HEK293 (cell line): ENCODE results near the gene GTF2H4.

Experiments
- FEZF1 ChIP-seq: fragments of 450-650 bp; formaldehyde crosslinking; IDR thresholded peaks from 2 replicates; pipeline ENCODE4 v1.5.1; 2016; ENCODE audit warnings: missing biosample characterization, missing genetic modification characterization
- HOXA7 ChIP-seq: sonication (generic); formaldehyde crosslinking; IDR thresholded peaks from 2 replicates; pipeline ENCODE4 v1.8.1; 2022; ENCODE audit warnings: missing genetic modification reagents, borderline replicate concordance
- KLF8 ChIP-seq: fragments of 450-650 bp; formaldehyde crosslinking; IDR thresholded peaks from 2 replicates; pipeline ENCODE4 v1.5.1; 2016; ENCODE audit warnings: missing biosample characterization, missing genetic modification characterization
- OSR2 ChIP-seq: fragments of 450-650 bp; formaldehyde crosslinking; IDR thresholded peaks from 2 replicates; pipeline ENCODE4 v1.5.1; 2016; ENCODE audit warnings: missing biosample characterization, missing genetic modification characterization
- SALL2 ChIP-seq: fragments of 450-650 bp; formaldehyde crosslinking; IDR thresholded peaks from 2 replicates; pipeline ENCODE4 v1.5.0; 2017; ENCODE audit warnings: missing biosample characterization, mild to moderate bottlenecking, missing genetic modification characterization, borderline replicate concordance
- SETDB1 ChIP-seq: IDR thresholded peaks from one replicate; pipeline ENCODE4 v1.6.1; 2017; ENCODE audit warnings: mild to moderate bottlenecking, low read length, moderate library complexity, mixed read lengths; ENCODE audit not compliant: insufficient read length
- SP3 ChIP-seq: fragments of 450-650 bp; formaldehyde crosslinking; IDR thresholded peaks from 2 replicates; pipeline ENCODE4 v1.5.1; 2016; ENCODE audit warnings: missing biosample characterization, missing genetic modification characterization
- YY1 ChIP-seq: fragments of 450-650 bp; formaldehyde crosslinking; IDR thresholded peaks from 2 replicates; pipeline ENCODE4 v1.5.1; 2018; ENCODE audit warnings: missing biosample characterization, missing genetic modification characterization
- ZBTB21 ChIP-seq: fragments of 450-650 bp; formaldehyde crosslinking; IDR thresholded peaks from 2 replicates; pipeline ENCODE4 v1.5.1; 2017; ENCODE audit warnings: missing biosample characterization, missing genetic modification characterization
- ZBTB48 ChIP-seq: fragments of 450-650 bp; formaldehyde crosslinking; IDR thresholded peaks from 2 replicates; pipeline ENCODE4 v1.5.1; 2016; ENCODE audit warnings: missing biosample characterization, missing genetic modification characterization
- ZFP69B ChIP-seq: fragments of 450-650 bp; formaldehyde crosslinking; IDR thresholded peaks from 2 replicates; pipeline ENCODE4 v1.5.1; 2016; ENCODE audit warnings: missing biosample characterization, missing genetic modification characterization
- ZNF121 ChIP-seq: fragments of 450-650 bp; formaldehyde crosslinking; IDR thresholded peaks from 2 replicates; pipeline ENCODE4 v1.5.1; 2016; ENCODE audit warnings: missing biosample characterization, missing genetic modification characterization
- ZNF155 ChIP-seq: fragments of 450-650 bp; formaldehyde crosslinking; IDR thresholded peaks from 2 replicates; pipeline ENCODE4 v1.5.1; 2016; ENCODE audit warnings: missing biosample characterization, missing genetic modification characterization
- ZNF175 ChIP-seq: fragments of 450-650 bp; formaldehyde crosslinking; IDR thresholded peaks from 2 replicates; pipeline ENCODE4 v1.5.1; 2016; ENCODE audit warnings: missing biosample characterization, missing genetic modification characterization
- ZNF211 ChIP-seq: fragments of 450-650 bp; formaldehyde crosslinking; IDR thresholded peaks from 2 replicates; pipeline ENCODE4 v1.5.1; 2016; ENCODE audit warnings: low read depth, missing biosample characterization, missing genetic modification characterization
- ZNF391 ChIP-seq: fragments of 450-650 bp; formaldehyde crosslinking; IDR thresholded peaks from 2 replicates; pipeline ENCODE4 v1.5.1; 2016; ENCODE audit warnings: low read depth, missing biosample characterization, missing genetic modification characterization, borderline replicate concordance
- ZNF510 ChIP-seq: fragments of 450-650 bp; formaldehyde crosslinking; IDR thresholded peaks from 2 replicates; pipeline ENCODE4 v1.5.1; 2018; ENCODE audit warnings: mild to moderate bottlenecking, missing genetic modification characterization, missing biosample characterization; ENCODE audit not compliant: insufficient replicate concordance
- ZNF529 ChIP-seq: fragments of 450-650 bp; formaldehyde crosslinking; IDR thresholded peaks from 2 replicates; pipeline ENCODE4 v1.5.1; 2017; ENCODE audit warnings: missing genetic modification characterization, missing biosample characterization; ENCODE audit not compliant: insufficient replicate concordance
- ZNF555 ChIP-seq: fragments of 450-650 bp; formaldehyde crosslinking; conservative IDR thresholded peaks from 2 replicates; pipeline ENCODE4 v1.5.1; 2017; ENCODE audit warnings: missing biosample characterization, mild to moderate bottlenecking, missing genetic modification characterization, inconsistent platforms
- ZNF558 ChIP-seq: fragments of 450-650 bp; formaldehyde crosslinking; IDR thresholded peaks from 2 replicates; pipeline ENCODE4 v1.5.1; 2016; ENCODE audit warnings: missing biosample characterization, missing genetic modification characterization
- ZNF626 ChIP-seq: fragments of 450-650 bp; sonication (Bioruptor Pico); formaldehyde crosslinking; IDR thresholded peaks from 2 replicates; pipeline ENCODE4 v1.5.1; 2018; ENCODE audit warnings: missing biosample characterization, missing genetic modification characterization, inconsistent platforms
- ZNF677 ChIP-seq: fragments of 450-650 bp; IDR thresholded peaks from 2 replicates; pipeline ENCODE4 v1.5.0; 2018; ENCODE audit warnings: missing biosample characterization, mild to moderate bottlenecking, missing genetic modification characterization, moderate library complexity
- ZNF707 ChIP-seq: fragments of 450-650 bp; formaldehyde crosslinking; IDR thresholded peaks from 2 replicates; pipeline ENCODE4 v1.5.1; 2016; ENCODE audit warnings: missing biosample characterization, missing genetic modification characterization
- ZNF776 ChIP-seq: fragments of 450-650 bp; formaldehyde crosslinking; IDR thresholded peaks from 2 replicates; pipeline ENCODE4 v1.5.0; 2017; ENCODE audit warnings: missing biosample characterization, missing genetic modification characterization, borderline replicate concordance
- ZNF785 ChIP-seq: fragments of 450-650 bp; formaldehyde crosslinking; IDR thresholded peaks from 2 replicates; pipeline ENCODE4 v1.5.1; 2016; ENCODE audit warnings: missing biosample characterization, missing genetic modification characterization
- ZNF843 ChIP-seq: fragments of 450-650 bp; formaldehyde crosslinking; IDR thresholded peaks from 2 replicates; pipeline ENCODE4 v1.5.1; 2016; ENCODE audit warnings: missing biosample characterization, missing genetic modification characterization
- ZSCAN23 ChIP-seq: fragments of 450-650 bp; formaldehyde crosslinking; IDR thresholded peaks from 2 replicates; pipeline ENCODE4 v1.5.1; 2016; ENCODE audit warnings: missing biosample characterization, missing genetic modification characterization
- TF ChIP-seq, protein P1 (sequence below): fragments of 450-650 bp; formaldehyde crosslinking; IDR thresholded peaks from 2 replicates; pipeline ENCODE4 v1.5.1; 2016; ENCODE audit warnings: missing biosample characterization, missing genetic modification characterization
- TF ChIP-seq, protein P2 (sequence below): fragments of 450-650 bp; formaldehyde crosslinking; conservative IDR thresholded peaks from 2 replicates; pipeline ENCODE4 v1.5.1; 2016; ENCODE audit warnings: low read depth, missing biosample characterization, missing genetic modification characterization
- TF ChIP-seq, protein P3 (sequence below): fragments of 450-650 bp; formaldehyde crosslinking; IDR thresholded peaks from 2 replicates; pipeline ENCODE4 v1.5.1; 2017; ENCODE audit warnings: missing biosample characterization, missing genetic modification characterization
- TF ChIP-seq, protein P4 (sequence below): fragments of 450-650 bp; formaldehyde crosslinking; IDR thresholded peaks from 2 replicates; pipeline ENCODE4 v1.5.1; 2017; ENCODE audit warnings: missing biosample characterization, missing genetic modification characterization
- TF ChIP-seq, protein P5 (sequence below): fragments of 450-650 bp; formaldehyde crosslinking; IDR thresholded peaks from 2 replicates; pipeline ENCODE4 v1.5.1; 2016; ENCODE audit warnings: missing biosample characterization, missing genetic modification characterization, borderline replicate concordance

The GTF2H4 gene

DNA sequence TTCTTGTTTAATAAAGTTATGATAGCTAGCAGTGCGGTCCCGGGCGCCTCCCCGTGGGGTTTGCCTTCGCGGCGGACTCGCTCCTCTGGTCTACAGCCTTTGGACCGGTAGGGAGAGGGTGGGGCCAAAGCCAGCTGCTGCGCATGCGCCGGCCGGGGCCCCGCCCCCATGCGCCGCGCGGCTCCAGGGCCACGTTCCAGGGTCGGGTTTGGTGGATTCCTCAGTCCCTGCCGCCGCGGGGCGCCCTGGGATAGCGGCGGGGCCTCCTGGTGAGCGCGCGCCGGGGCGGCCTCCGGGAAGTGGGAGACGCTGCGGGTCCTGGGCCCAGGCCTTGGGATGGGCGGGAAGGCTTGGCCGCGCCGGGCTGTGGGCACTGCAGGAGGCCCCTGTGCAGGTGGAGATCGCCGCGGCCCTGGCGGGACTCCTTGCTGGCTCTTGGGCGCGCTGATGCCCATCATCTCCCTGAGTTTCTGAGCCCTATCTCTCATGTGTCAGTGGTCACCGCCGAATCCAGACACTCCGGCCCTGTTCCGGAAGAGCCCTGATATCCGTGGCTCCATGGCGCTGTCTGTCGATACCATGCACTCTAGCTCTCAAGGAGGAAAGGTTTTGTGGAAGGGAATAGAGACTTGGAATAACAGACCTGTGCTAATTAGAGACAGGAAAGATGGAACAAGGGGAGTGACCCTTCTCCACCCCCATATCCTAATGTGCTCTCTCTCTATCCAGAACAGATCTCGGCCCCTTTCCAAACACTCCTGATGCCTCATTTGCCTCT is 6.3 kb downstream of the GTF2H4 start, which contains the start of gene VARS2 (continued):
- TF ChIP-seq HOXA7 (no peak), ZFP69B (tag by site-specific recombination) (peak; percentile 62), KLF8 (tag by site-specific recombination) (peak; percentile 65; the same call in 1 of the 2 replicates), FEZF1 (no peak), ZNF155 (tag by site-specific recombination) (no peak), ZNF121 (tag by site-specific recombination) (no peak; the same call in 1 of the 2 replicates), ZNF391 (tag by site-specific recombination) (0 out of 2 replicates have a peak, but pooled peaks have one; percentile 16), SALL2 (tag by site-specific recombination) (no peak), ZNF776 (tag by site-specific recombination) (no peak), ZNF843 (peak; percentile 49; the same call in 1 of the 2 replicates), ZBTB48 (peak; percentile 87), ZNF175 (no peak), ZNF785 (tag by site-specific recombination) (no peak), YY1 (tag by site-specific recombination) (no peak), ZNF677 (0 out of 2 replicates have a peak, but pooled peaks have one; percentile 14), ZBTB21 (tag by site-specific recombination) (no peak), ZNF211 (no peak), ZNF707 (tag by site-specific recombination) (no peak), ZNF558 (tag by site-specific recombination) (no peak), ZNF529 (no peak), ZNF555 (tag by site-specific recombination) (no peak), ZSCAN23 (no peak), ZNF626 (tag by site-specific recombination) (no peak), OSR2 (tag by site-specific recombination) (no peak), SETDB1 (no peak), ZNF510 (tag by site-specific recombination) (no peak), SP3 (tag by site-specific recombination) (peak; percentile 58)
- TF ChIP-seq, protein P1, sequence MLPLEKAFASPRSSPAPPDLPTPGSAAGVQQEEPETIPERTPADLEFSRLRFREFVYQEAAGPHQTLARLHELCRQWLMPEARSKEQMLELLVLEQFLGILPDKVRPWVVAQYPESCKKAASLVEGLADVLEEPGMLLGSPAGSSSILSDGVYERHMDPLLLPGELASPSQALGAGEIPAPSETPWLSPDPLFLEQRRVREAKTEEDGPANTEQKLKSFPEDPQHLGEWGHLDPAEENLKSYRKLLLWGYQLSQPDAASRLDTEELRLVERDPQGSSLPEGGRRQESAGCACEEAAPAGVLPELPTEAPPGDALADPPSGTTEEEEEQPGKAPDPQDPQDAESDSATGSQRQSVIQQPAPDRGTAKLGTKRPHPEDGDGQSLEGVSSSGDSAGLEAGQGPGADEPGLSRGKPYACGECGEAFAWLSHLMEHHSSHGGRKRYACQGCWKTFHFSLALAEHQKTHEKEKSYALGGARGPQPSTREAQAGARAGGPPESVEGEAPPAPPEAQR (tag by site-specific recombination): no peak
- TF ChIP-seq, protein P2, sequence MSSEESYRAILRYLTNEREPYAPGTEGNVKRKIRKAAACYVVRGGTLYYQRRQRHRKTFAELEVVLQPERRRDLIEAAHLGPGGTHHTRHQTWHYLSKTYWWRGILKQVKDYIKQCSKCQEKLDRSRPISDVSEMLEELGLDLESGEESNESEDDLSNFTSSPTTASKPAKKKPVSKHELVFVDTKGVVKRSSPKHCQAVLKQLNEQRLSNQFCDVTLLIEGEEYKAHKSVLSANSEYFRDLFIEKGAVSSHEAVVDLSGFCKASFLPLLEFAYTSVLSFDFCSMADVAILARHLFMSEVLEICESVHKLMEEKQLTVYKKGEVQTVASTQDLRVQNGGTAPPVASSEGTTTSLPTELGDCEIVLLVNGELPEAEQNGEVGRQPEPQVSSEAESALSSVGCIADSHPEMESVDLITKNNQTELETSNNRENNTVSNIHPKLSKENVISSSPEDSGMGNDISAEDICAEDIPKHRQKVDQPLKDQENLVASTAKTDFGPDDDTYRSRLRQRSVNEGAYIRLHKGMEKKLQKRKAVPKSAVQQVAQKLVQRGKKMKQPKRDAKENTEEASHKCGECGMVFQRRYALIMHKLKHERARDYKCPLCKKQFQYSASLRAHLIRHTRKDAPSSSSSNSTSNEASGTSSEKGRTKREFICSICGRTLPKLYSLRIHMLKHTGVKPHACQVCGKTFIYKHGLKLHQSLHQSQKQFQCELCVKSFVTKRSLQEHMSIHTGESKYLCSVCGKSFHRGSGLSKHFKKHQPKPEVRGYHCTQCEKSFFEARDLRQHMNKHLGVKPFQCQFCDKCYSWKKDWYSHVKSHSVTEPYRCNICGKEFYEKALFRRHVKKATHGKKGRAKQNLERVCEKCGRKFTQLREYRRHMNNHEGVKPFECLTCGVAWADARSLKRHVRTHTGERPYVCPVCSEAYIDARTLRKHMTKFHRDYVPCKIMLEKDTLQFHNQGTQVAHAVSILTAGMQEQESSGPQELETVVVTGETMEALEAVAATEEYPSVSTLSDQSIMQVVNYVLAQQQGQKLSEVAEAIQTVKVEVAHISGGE (tag by site-specific recombination): no peak
- TF ChIP-seq, protein P3, sequence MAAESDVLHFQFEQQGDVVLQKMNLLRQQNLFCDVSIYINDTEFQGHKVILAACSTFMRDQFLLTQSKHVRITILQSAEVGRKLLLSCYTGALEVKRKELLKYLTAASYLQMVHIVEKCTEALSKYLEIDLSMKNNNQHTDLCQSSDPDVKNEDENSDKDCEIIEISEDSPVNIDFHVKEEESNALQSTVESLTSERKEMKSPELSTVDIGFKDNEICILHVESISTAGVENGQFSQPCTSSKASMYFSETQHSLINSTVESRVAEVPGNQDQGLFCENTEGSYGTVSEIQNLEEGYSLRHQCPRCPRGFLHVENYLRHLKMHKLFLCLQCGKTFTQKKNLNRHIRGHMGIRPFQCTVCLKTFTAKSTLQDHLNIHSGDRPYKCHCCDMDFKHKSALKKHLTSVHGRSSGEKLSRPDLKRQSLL (tag by site-specific recombination): peak; percentile 64
- TF ChIP-seq, protein P4, sequence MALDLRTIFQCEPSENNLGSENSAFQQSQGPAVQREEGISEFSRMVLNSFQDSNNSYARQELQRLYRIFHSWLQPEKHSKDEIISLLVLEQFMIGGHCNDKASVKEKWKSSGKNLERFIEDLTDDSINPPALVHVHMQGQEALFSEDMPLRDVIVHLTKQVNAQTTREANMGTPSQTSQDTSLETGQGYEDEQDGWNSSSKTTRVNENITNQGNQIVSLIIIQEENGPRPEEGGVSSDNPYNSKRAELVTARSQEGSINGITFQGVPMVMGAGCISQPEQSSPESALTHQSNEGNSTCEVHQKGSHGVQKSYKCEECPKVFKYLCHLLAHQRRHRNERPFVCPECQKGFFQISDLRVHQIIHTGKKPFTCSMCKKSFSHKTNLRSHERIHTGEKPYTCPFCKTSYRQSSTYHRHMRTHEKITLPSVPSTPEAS (tag by site-specific recombination): no peak
- TF ChIP-seq, protein P5, sequence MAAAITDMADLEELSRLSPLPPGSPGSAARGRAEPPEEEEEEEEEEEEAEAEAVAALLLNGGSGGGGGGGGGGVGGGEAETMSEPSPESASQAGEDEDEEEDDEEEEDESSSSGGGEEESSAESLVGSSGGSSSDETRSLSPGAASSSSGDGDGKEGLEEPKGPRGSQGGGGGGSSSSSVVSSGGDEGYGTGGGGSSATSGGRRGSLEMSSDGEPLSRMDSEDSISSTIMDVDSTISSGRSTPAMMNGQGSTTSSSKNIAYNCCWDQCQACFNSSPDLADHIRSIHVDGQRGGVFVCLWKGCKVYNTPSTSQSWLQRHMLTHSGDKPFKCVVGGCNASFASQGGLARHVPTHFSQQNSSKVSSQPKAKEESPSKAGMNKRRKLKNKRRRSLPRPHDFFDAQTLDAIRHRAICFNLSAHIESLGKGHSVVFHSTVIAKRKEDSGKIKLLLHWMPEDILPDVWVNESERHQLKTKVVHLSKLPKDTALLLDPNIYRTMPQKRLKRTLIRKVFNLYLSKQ: no peak
